HepG2 (cell line): ENCODE data around the gene ETF1.

Experiments used
- TBP ChIP-seq: sonication (generic); formaldehyde crosslinking; IDR thresholded peaks from 2 replicates; pipeline ENCODE4 v1.5.0; 2020; ENCODE audit warnings: missing genetic modification reagents
- TF ChIP-seq, protein P1 (sequence below): sonication (generic); formaldehyde crosslinking; IDR thresholded peaks from 2 replicates; pipeline ENCODE4 v1.4.0; 2020; ENCODE audit warnings: missing genetic modification reagents

DNA sequence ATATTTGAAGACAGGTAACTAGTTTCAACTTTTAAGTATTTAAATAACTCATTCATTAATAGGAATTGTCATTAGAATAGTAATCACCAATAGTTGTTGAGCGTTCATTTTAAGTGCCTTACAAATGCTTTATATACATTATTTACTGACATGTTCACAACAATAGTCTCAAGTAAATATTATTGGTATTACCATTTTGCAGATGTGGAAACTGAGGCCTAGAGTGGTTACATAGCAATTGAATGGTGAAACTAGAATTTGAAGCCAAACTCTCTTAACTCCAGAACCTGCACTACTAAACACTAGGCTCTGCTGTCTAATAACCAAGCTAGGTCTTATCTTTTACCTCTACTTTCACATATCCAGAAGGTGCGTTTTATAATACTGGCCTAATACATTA is 37.0 kb upstream of the ETF1 start:
- TF ChIP-seq TBP (CRISPR knock-in tag) = no peak
- TF ChIP-seq, protein P1, sequence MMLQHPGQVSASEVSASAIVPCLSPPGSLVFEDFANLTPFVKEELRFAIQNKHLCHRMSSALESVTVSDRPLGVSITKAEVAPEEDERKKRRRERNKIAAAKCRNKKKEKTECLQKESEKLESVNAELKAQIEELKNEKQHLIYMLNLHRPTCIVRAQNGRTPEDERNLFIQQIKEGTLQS (CRISPR knock-in tag) = no peak
